Measurements from ENCODE around the gene FLNB.

- no peak for TF ChIP-seq EZH2 (IDR thresholded peaks at IDR 0.05; ENCODE audit: insufficient read depth, poor library complexity, severe bottlenecking)
- no peak for TF ChIP-seq EZH2phosphoT487 (IDR thresholded peaks at IDR 0.05; ENCODE audit: insufficient read depth, low read depth)
Observed at GRCh38 chr3:58021962-58022361, 13.7 kb downstream of the FLNB start.

Measured in GM23248 (cell line).